Cardiac septum (tissue), 1 donor: Measurements from ENCODE around the gene GNG7. TPM values are rescaled to one million over a fixed set of nuclear protein-coding genes. Genes with fewer than 3 reads are reported as not detected.
"Not testable (repeated sequence)": the region's sequence is repeated elsewhere in the genome, so short reads cannot be mapped to it uniquely, and the experiment has no call there.

ENCODE experiments used
- DNase-seq: peaks from one replicate; pipeline ENCODE4 v3.0.0-alpha.2; 2020; ENCODE audit warnings: low spot score
- intact Hi-C: fragments of 100-400 bp; cut with DNase I; formaldehyde crosslinking; loops from one replicate; pipeline ENCODE4 v1.14.0; 2022
- total RNA-seq: library from RNA; stranded (reverse); fragmentation: NEBNext Ultra II Directional; extraction: Animal tissue kit (Norgen Biotek cat#: 25700); gene quantifications from one replicate; pipeline ENCODE4 v1.2.1, GENCODE V29; 2021
- donor health status: DM: no; HTN: no; CAD: no.

GNG7 gene
- total RNA-seq, 1 donor from 2014 or later = 30.9 TPM

GRCh38 chr19:2612619-2613249 is 89.8 kb downstream of the GNG7 start:
- intact Hi-C loops = loop anchor here (10.0 kb wide), 1 partner anchor 338 kb away; no protein-coding TSS in a partner anchor
- DNase-seq = peak; percentile 43

- peak; percentile 63 for DNase-seq
- intact Hi-C loops = loop anchor here (1.0 to 10.0 kb wide), 3 partner anchors 33 to 337 kb away; no protein-coding TSS in a partner anchor
Measured at GRCh38 chr19:2611483-2612464, 90.7 kb downstream of the GNG7 start.

- DNase-seq = peak; percentile 97
- intact Hi-C loops = loop anchor here (1.0 to 10.0 kb wide), 3 partner anchors 32 to 336 kb away; no protein-coding TSS in a partner anchor
Measured at GRCh38 chr19:2610637-2611482, 91.6 kb downstream of the GNG7 start.

GRCh38 chr19:2609389-2610116 is 92.9 kb downstream of the GNG7 start:
- peak; percentile 46 for DNase-seq

GRCh38 chr19:2609034-2609388 is 93.5 kb downstream of the GNG7 start:
- intact Hi-C loops = not testable (repeated sequence)

More at GRCh38 chr19:2609389-2610116, 92.9 kb downstream of the GNG7 start:
- intact Hi-C loops = loop anchor here (2.0 to 10.0 kb wide), 2 partner anchors 31 to 335 kb away; no protein-coding TSS in a partner anchor

GRCh38 chr19:2608602-2608922 is 93.9 kb downstream of the GNG7 start:
- intact Hi-C loops = no loop called here

More at GRCh38 chr19:2609034-2609388, 93.5 kb downstream of the GNG7 start:
- DNase-seq = peak; percentile 31

GRCh38 chr19:2607712-2608601 is 94.5 kb downstream of the GNG7 start:
- peak; percentile 58 for DNase-seq
- intact Hi-C loops = no loop called here

More at GRCh38 chr19:2608602-2608922, 93.9 kb downstream of the GNG7 start:
- peak; percentile 66 for DNase-seq

GRCh38 chr19:2606774-2607173 is 95.7 kb downstream of the GNG7 start:
- peak; percentile 51 for DNase-seq
- intact Hi-C loops = not testable (repeated sequence)

GRCh38 chr19:2605889-2606288 is 96.6 kb downstream of the GNG7 start:
- intact Hi-C loops = not testable (repeated sequence)

GRCh38 chr19:2604747-2605329 is 97.7 kb downstream of the GNG7 start:
- intact Hi-C loops = no loop called here
- peak; percentile 44 for DNase-seq

More at GRCh38 chr19:2605889-2606288, 96.6 kb downstream of the GNG7 start:
- DNase-seq = peak; percentile 24

GRCh38 chr19:2603334-2603733 is 99.2 kb downstream of the GNG7 start:
- peak; percentile 77 for DNase-seq
- intact Hi-C loops = loop anchor here (2.0 kb wide), 1 partner anchor 25 kb away; no protein-coding TSS in a partner anchor

GRCh38 chr19:2602391-2603181 is 99.9 kb downstream of the GNG7 start:
- intact Hi-C loops = loop anchor here (1.0 to 2.0 kb wide), 2 partner anchors 24 to 56 kb away; no protein-coding TSS in a partner anchor
- peak; percentile 86 for DNase-seq

GRCh38 chr19:2600914-2601870 is 101.3 kb downstream of the GNG7 start:
- intact Hi-C loops = no loop called here
- peak; percentile 31 for DNase-seq

GRCh38 chr19:2594319-2594718 is 108.2 kb downstream of the GNG7 start:
- intact Hi-C loops = no loop called here
- DNase-seq = no peak

- DNase-seq = no peak
- intact Hi-C loops = no loop called here
Measured at GRCh38 chr19:2592824-2593223, 109.7 kb downstream of the GNG7 start.
